ENCODE data around the gene GRK6. TPM values are rescaled to one million over a fixed set of nuclear protein-coding genes. Genes with fewer than 3 reads are reported as not detected.
"Not testable (repeated sequence)": the region's sequence is repeated elsewhere in the genome, so short reads cannot be mapped to it uniquely, and the experiment has no call there.

GRK6 gene
- total RNA-seq, 1 donor from 2014 or later, result 46.4 TPM

- DNase-seq (ENCODE audit: low read depth), result no peak
Measured at GRCh38 chr5:177409043-177409801, 17.3 kb upstream of the GRK6 start, which contains the start of gene F12. F12 (minus strand) TSS chr5:177409564; CDS start chr5:177409527, 37 bp downstream.

GRCh38 chr5:177410575-177410974, 15.9 kb upstream of the GRK6 start:
- no peaks in the 10 kb centered on the region for H3K27me3 ChIP-seq (ENCODE audit: control insufficient read depth, insufficient read depth, low read length)
- TF ChIP-seq CTCF (IDR thresholded peaks at IDR 0.05; ENCODE audit: insufficient read depth, low read length, poor library complexity, severe bottlenecking), result no peak
- H3K36me3 ChIP-seq (ENCODE audit: control insufficient read depth, insufficient read depth, low read length), result no peaks in the 10 kb centered on the region
- H3K4me3 ChIP-seq (ENCODE audit: low read depth, low read length), result no peak overlapping the region
- DNase-seq (ENCODE audit: low read depth), result no peak

More at GRCh38 chr5:177409043-177409801, 17.3 kb upstream of the GRK6 start, which contains the start of gene F12:
- Histone ChIP-seq H3K27me3 (ENCODE audit: control insufficient read depth, insufficient read depth, low read length) (no peaks in the 10 kb centered on the region), H3K4me3 (ENCODE audit: low read depth, low read length) (no peak within 1 kb of the TSS), H3K36me3 (ENCODE audit: control insufficient read depth, insufficient read depth, low read length) (no peaks in the 10 kb centered on the region)
- TF ChIP-seq CTCF (IDR thresholded peaks at IDR 0.05; ENCODE audit: insufficient read depth, low read length, poor library complexity, severe bottlenecking), result no peak

- no peak overlapping the region for H3K4me3 ChIP-seq (ENCODE audit: low read depth, low read length)
- no peak for TF ChIP-seq CTCF (IDR thresholded peaks at IDR 0.05; ENCODE audit: insufficient read depth, low read length, poor library complexity, severe bottlenecking)
- no peak for DNase-seq (ENCODE audit: low read depth)
- no peaks in the 10 kb centered on the region for H3K36me3 ChIP-seq (ENCODE audit: control insufficient read depth, insufficient read depth, low read length)
- no peaks in the 10 kb centered on the region for H3K27me3 ChIP-seq (ENCODE audit: control insufficient read depth, insufficient read depth, low read length)
Measured at GRCh38 chr5:177412603-177413233, 13.8 kb upstream of the GRK6 start.

- Histone ChIP-seq H3K36me3 (ENCODE audit: control insufficient read depth, insufficient read depth, low read length) (no peaks in the 10 kb centered on the region), H3K27me3 (ENCODE audit: control insufficient read depth, insufficient read depth, low read length) (no peaks in the 10 kb centered on the region), H3K4me3 (ENCODE audit: low read depth, low read length) (no peak overlapping the region)
- no peak for DNase-seq (ENCODE audit: low read depth)
- TF ChIP-seq CTCF (IDR thresholded peaks at IDR 0.05; ENCODE audit: insufficient read depth, low read length, poor library complexity, severe bottlenecking), result no peak
Measured at GRCh38 chr5:177414481-177414880, 12.0 kb upstream of the GRK6 start.

- not testable (repeated sequence) for H3K4me3 ChIP-seq (ENCODE audit: low read depth, low read length); H3K27me3 ChIP-seq (ENCODE audit: control insufficient read depth, insufficient read depth, low read length); DNase-seq (ENCODE audit: low read depth); H3K36me3 ChIP-seq (ENCODE audit: control insufficient read depth, insufficient read depth, low read length)
Measured at GRCh38 chr5:177417081-177417480, 9.4 kb upstream of the GRK6 start.

- no peak for DNase-seq (ENCODE audit: low read depth)
- no peaks in the 10 kb centered on the region for H3K27me3 ChIP-seq (ENCODE audit: control insufficient read depth, insufficient read depth, low read length)
- H3K4me3 ChIP-seq (ENCODE audit: low read depth, low read length), result no peak overlapping the region
- no peaks in the 10 kb centered on the region for H3K36me3 ChIP-seq (ENCODE audit: control insufficient read depth, insufficient read depth, low read length)
- no peak for TF ChIP-seq CTCF (IDR thresholded peaks at IDR 0.05; ENCODE audit: insufficient read depth, low read length, poor library complexity, severe bottlenecking)
Measured at GRCh38 chr5:177419046-177419445, 7.4 kb upstream of the GRK6 start.

- not testable (repeated sequence) for H3K36me3 ChIP-seq (ENCODE audit: control insufficient read depth, insufficient read depth, low read length); DNase-seq (ENCODE audit: low read depth); H3K4me3 ChIP-seq (ENCODE audit: low read depth, low read length); H3K27me3 ChIP-seq (ENCODE audit: control insufficient read depth, insufficient read depth, low read length)
Measured at GRCh38 chr5:177420472-177420871, 6.0 kb upstream of the GRK6 start.

Measured in kidney epithelial cell (primary cell).